Measurements from ENCODE around the gene TCF7L1. TPM values are rescaled to one million over a fixed set of nuclear protein-coding genes. Genes with fewer than 3 reads are reported as not detected.
"Not testable (repeated sequence)": the region's sequence is repeated elsewhere in the genome, so short reads cannot be mapped to it uniquely, and the experiment has no call there.

Gene TCF7L1
- polyA plus RNA-seq, 1 donor from 2014 or later: not detected

GRCh38 chr2:85152895-85153294, 19.7 kb downstream of the TCF7L1 start:
- TF ChIP-seq RAD21 (conservative IDR thresholded peaks at IDR 0.05): no peak
- Histone ChIP-seq H3K9ac (ENCODE audit: low read length) (no peak overlapping the region), H2AFZ (ENCODE audit: low read depth, low read length) (no peak overlapping the region), H4K20me1 (ENCODE audit: insufficient read depth) (no peaks in the 10 kb centered on the region), H3K4me3 (ENCODE audit: low read length) (no peak overlapping the region), H3K27ac (ENCODE audit: low read length) (no peak overlapping the region), H3K9me3 (ENCODE audit: low read length) (no peaks in the 10 kb centered on the region), H3K4me2 (ENCODE audit: low read length) (no peak overlapping the region), H3K27me3 (ENCODE audit: insufficient read depth, low read depth, low read length) (no peaks in the 10 kb centered on the region), H3K79me2 (replicated peaks; ENCODE audit: insufficient read depth, low read length) (peaks cover 5% of the 10 kb centered on the region), H3K9me2 (ENCODE audit: insufficient read depth, low read length) (no peaks in the 10 kb centered on the region), H3K36me3 (ENCODE audit: insufficient read depth, low read length) (no peaks in the 10 kb centered on the region), H3F3A (ENCODE audit: insufficient read depth, low read length, poor library complexity, severe bottlenecking) (no peaks in the 10 kb centered on the region)

- Histone ChIP-seq H3K9me3 (ENCODE audit: low read length) (no peaks in the 10 kb centered on the region), H3K9ac (ENCODE audit: low read length) (no peak overlapping the region), H2AFZ (ENCODE audit: low read depth, low read length) (no peak overlapping the region), H3K27ac (ENCODE audit: low read length) (no peak overlapping the region), H3K4me3 (ENCODE audit: low read length) (no peak overlapping the region), H3K27me3 (ENCODE audit: insufficient read depth, low read depth, low read length) (no peaks in the 10 kb centered on the region), H3F3A (ENCODE audit: insufficient read depth, low read length, poor library complexity, severe bottlenecking) (no peaks in the 10 kb centered on the region), H3K4me2 (ENCODE audit: low read length) (no peak overlapping the region), H4K20me1 (ENCODE audit: insufficient read depth) (no peaks in the 10 kb centered on the region), H3K9me2 (ENCODE audit: insufficient read depth, low read length) (no peaks in the 10 kb centered on the region), H3K36me3 (ENCODE audit: insufficient read depth, low read length) (no peaks in the 10 kb centered on the region), H3K79me2 (replicated peaks; ENCODE audit: insufficient read depth, low read length) (peaks cover 5% of the 10 kb centered on the region)
- no peak for TF ChIP-seq POLR2AphosphoS5 (IDR thresholded peaks at IDR 0.05)
- TF ChIP-seq REST (IDR thresholded peaks at IDR 0.05; ENCODE audit: borderline replicate concordance): no peak
- TF ChIP-seq TAF1 (IDR thresholded peaks at IDR 0.05; ENCODE audit: low read depth): no peak
- TF ChIP-seq MXI1 (conservative IDR thresholded peaks at IDR 0.05; ENCODE audit: poor library complexity, severe bottlenecking): no peak
- no peak for TF ChIP-seq SMC3 (conservative IDR thresholded peaks at IDR 0.05; ENCODE audit: poor library complexity)
- no peak for TF ChIP-seq RAD21 (conservative IDR thresholded peaks at IDR 0.05)
- no peak for TF ChIP-seq EP300 (conservative IDR thresholded peaks at IDR 0.05; ENCODE audit: poor library complexity, severe bottlenecking)
- no peak for TF ChIP-seq CTCF (IDR thresholded peaks at IDR 0.05; ENCODE audit: poor library complexity, severe bottlenecking)
- TF ChIP-seq EZH2 (IDR thresholded peaks at IDR 0.05; ENCODE audit: borderline replicate concordance, insufficient read depth, low read length, poor library complexity, severe bottlenecking): no peak
Observed at GRCh38 chr2:85154048-85154753, 21.0 kb downstream of the TCF7L1 start.

GRCh38 chr2:85155082-85155481, 21.9 kb downstream of the TCF7L1 start:
- not testable (repeated sequence) for H3K9me2 ChIP-seq (ENCODE audit: insufficient read depth, low read length); H2AFZ ChIP-seq (ENCODE audit: low read depth, low read length); H3K9ac ChIP-seq (ENCODE audit: low read length); H4K20me1 ChIP-seq (ENCODE audit: insufficient read depth); H3K4me3 ChIP-seq (ENCODE audit: low read length); H3K4me2 ChIP-seq (ENCODE audit: low read length); H3F3A ChIP-seq (ENCODE audit: insufficient read depth, low read length, poor library complexity, severe bottlenecking); H3K27me3 ChIP-seq (ENCODE audit: insufficient read depth, low read depth, low read length); H3K36me3 ChIP-seq (ENCODE audit: insufficient read depth, low read length); H3K79me2 ChIP-seq (replicated peaks; ENCODE audit: insufficient read depth, low read length); H3K9me3 ChIP-seq (ENCODE audit: low read length); H3K27ac ChIP-seq (ENCODE audit: low read length)
